Measurements from ENCODE around the gene MBTPS1. TPM values are rescaled to one million over a fixed set of nuclear protein-coding genes. Genes with fewer than 3 reads are reported as not detected.
A peak's percentile ranks its signal among the peaks of the same experiment; 100 is the strongest.

The MBTPS1 gene
- total and polyA plus RNA-seq, 10 of the 15 experiments (the other 5 are each of a cell fraction or from before 2014, with no cell fraction given) = 1.3 to 43.9 (median 35.2) TPM

DNA sequence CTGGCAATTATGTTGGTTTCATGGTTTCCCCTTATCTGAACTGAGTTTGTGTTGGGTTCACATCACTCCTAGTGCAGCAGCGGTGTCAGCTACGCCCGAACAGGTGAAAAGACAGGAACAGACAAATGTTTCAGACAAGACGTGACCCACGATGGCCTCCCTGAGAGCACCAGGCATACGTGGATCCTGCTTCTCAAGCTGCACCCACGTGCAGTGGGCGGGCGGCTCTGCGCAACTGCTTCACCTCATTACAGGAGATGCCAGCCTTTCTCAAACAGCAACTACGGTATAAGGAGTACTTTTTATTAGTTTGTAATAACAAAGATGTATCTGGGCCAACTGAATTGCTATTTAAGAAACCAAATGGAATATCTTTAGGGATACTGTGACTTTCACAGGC is 41.4 kb downstream of the MBTPS1 start:
- no peak for FAIRE-seq
- no peak for DNase-seq (ENCODE audit: low read depth, low spot score)
- H3K9ac ChIP-seq (ENCODE audit: control insufficient read depth, insufficient read depth, low read length) = no peak overlapping the region
- 99% methylated on average over 11 of the region's 11 CpGs for whole genome bisulfite sequencing (ENCODE audit: insufficient coverage, insufficient replicate concordance, low lambda C conversion rate, missing lambda C conversion rate)
- no peak overlapping the region for H3K27ac ChIP-seq (ENCODE audit: control insufficient read depth, insufficient read depth)
- no peak for ATAC-seq
- no peak overlapping the region for H3K4me3 ChIP-seq
- no peaks in the 10 kb centered on the region for H3K79me2 ChIP-seq (ENCODE audit: control insufficient read depth, insufficient read depth, low read length)
- SMC1A ChIA-PET (ENCODE audit: uncharacterized antibody, unreplicated experiment) = no interaction called here
- no peaks in the 10 kb centered on the region for H3K9me3 ChIP-seq (replicated peaks; ENCODE audit: control insufficient read depth, insufficient read depth, low read length)
- no peaks in the 10 kb centered on the region for H4K20me1 ChIP-seq (ENCODE audit: control insufficient read depth, insufficient read depth)
- intact Hi-C loops (cut with micrococcal nuclease; ENCODE audit: unreplicated experiment) (no loop called here), in situ Hi-C loops (cut with MboI) (no loop called here)
- H3K36me3 ChIP-seq (ENCODE audit: control insufficient read depth in 2 of 2, insufficient read depth in 2 of 2, low read length in 1 of 2) = peaks cover 12 to 22% of the 10 kb centered on the region in 2 experiments
- RAD21 ChIA-PET (ENCODE audit: unreplicated experiment) = no interaction called here
- POLR2A ChIA-PET = interaction anchor here (0.5 kb wide), 1 partner anchor 88 kb away, joined by 4 read pairs; no protein-coding TSS in a partner anchor
- no peak overlapping the region for H2AFZ ChIP-seq (ENCODE audit: control insufficient read depth, low read depth, low read length)
- H3K4me2 ChIP-seq (ENCODE audit: control insufficient read depth, insufficient read depth) = no peak overlapping the region
- BruUV-seq (replicated peaks) = TSS peak; percentile 31
- no peaks in the 10 kb centered on the region for H3K4me1 ChIP-seq (ENCODE audit: control insufficient read depth, insufficient read depth, low read length)
- TF ChIP-seq HDAC2 (IDR thresholded peaks at IDR 0.05) (no peak), SMC3 (IDR thresholded peaks at IDR 0.05; ENCODE audit: borderline replicate concordance, low read length) (no peak), NR2C1 (IDR thresholded peaks at IDR 0.05) (no peak), ZNF274 (IDR thresholded peaks at IDR 0.05; ENCODE audit: insufficient read depth, insufficient read length) (no peak), CREM (IDR thresholded peaks at IDR 0.05; ENCODE audit: low read depth) (no peak), NR2C2 (IDR thresholded peaks at IDR 0.05; ENCODE audit: borderline replicate concordance, control insufficient read depth, insufficient read length, low read depth) (no peak), MYC (IDR thresholded peaks at IDR 0.05; ENCODE audit: insufficient read depth, insufficient read length, insufficient replicate concordance, low read length, severe bottlenecking) (no peak), JUND (IDR thresholded peaks at IDR 0.05; ENCODE audit: low read depth, low read length) (no peak)
- TF ChIP-seq, protein P1, sequence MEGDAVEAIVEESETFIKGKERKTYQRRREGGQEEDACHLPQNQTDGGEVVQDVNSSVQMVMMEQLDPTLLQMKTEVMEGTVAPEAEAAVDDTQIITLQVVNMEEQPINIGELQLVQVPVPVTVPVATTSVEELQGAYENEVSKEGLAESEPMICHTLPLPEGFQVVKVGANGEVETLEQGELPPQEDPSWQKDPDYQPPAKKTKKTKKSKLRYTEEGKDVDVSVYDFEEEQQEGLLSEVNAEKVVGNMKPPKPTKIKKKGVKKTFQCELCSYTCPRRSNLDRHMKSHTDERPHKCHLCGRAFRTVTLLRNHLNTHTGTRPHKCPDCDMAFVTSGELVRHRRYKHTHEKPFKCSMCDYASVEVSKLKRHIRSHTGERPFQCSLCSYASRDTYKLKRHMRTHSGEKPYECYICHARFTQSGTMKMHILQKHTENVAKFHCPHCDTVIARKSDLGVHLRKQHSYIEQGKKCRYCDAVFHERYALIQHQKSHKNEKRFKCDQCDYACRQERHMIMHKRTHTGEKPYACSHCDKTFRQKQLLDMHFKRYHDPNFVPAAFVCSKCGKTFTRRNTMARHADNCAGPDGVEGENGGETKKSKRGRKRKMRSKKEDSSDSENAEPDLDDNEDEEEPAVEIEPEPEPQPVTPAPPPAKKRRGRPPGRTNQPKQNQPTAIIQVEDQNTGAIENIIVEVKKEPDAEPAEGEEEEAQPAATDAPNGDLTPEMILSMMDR (IDR thresholded peaks at IDR 0.05 in 2 of 3, conservative IDR thresholded peaks at IDR 0.05 in 1 of 3; ENCODE audit: control insufficient read depth in 2 of 3, extremely low read depth in 1 of 3, insufficient read depth in 1 of 3, low read depth in 3 of 3, low read length in 3 of 3) = no peak
- no peaks in the 10 kb centered on the region for H3K27me3 ChIP-seq (replicated peaks in 1 of 2; ENCODE audit: control insufficient read depth in 2 of 2, insufficient read depth in 2 of 2, low read length in 1 of 2)
- CTCF ChIA-PET = no interaction called here

Measured in GM12878 (cell line).